HepG2 (cell line): Measurements from ENCODE around the gene ZNF382.
A peak's percentile ranks its signal among the peaks of the same experiment; 100 is the strongest.

Experiments used
- ERF ChIP-seq: IDR thresholded peaks from 2 replicates; pipeline ENCODE4 v1.6.1; 2018; ENCODE audit warnings: missing biosample characterization, missing genetic modification reagents
- SMARCC2 ChIP-seq: fragments of 450-650 bp; IDR thresholded peaks from 2 replicates; pipeline ENCODE4 v1.6.1; 2017; ENCODE audit warnings: antibody characterized with exemption, mild to moderate bottlenecking
- ZNF124 ChIP-seq: sonication (generic); formaldehyde crosslinking; IDR thresholded peaks from 2 replicates; pipeline ENCODE4 v1.4.0; 2020; ENCODE audit warnings: missing genetic modification reagents
- ZNF350 ChIP-seq: sonication (generic); formaldehyde crosslinking; IDR thresholded peaks from 2 replicates; pipeline ENCODE4 v1.4.0; 2020; ENCODE audit warnings: mild to moderate bottlenecking, low read depth, missing genetic modification reagents, borderline replicate concordance
- TF ChIP-seq, protein P1 (sequence below): sonication (generic); formaldehyde crosslinking; IDR thresholded peaks from 2 replicates; pipeline ENCODE4 v1.4.0; 2020; ENCODE audit warnings: missing genetic modification reagents
- TF ChIP-seq, protein P2 (sequence below): sonication (generic); formaldehyde crosslinking; IDR thresholded peaks from 2 replicates; pipeline ENCODE4 v1.4.0; 2020; ENCODE audit warnings: missing genetic modification reagents
- TF ChIP-seq, protein P3 (sequence below): sonication (generic); formaldehyde crosslinking; IDR thresholded peaks from 2 replicates; pipeline ENCODE4 v1.5.0; 2020; ENCODE audit warnings: mild to moderate bottlenecking, missing genetic modification reagents, moderate library complexity

DNA sequence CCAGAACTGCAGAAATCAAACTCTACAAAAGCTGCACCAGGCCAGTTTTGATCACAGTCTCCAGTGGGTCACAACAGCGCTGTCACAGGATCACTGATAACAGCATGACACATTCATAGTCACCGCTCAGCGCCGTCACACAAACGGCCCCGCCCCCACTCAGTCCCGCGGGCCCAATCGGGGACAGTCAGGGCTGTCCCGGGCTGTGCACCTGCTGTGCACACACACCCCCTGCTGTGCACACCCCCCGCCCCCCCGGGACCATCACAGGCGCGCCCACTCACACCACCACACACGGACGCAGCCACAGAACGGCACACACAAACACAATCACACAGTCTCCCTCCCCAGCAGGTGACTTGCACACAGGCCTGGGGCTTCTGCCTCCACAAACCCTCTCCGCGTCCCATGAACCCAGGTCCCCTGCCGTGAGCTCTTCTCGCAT, 435 bp upstream of the ZNF382 start:
- TF ChIP-seq, protein P1, sequence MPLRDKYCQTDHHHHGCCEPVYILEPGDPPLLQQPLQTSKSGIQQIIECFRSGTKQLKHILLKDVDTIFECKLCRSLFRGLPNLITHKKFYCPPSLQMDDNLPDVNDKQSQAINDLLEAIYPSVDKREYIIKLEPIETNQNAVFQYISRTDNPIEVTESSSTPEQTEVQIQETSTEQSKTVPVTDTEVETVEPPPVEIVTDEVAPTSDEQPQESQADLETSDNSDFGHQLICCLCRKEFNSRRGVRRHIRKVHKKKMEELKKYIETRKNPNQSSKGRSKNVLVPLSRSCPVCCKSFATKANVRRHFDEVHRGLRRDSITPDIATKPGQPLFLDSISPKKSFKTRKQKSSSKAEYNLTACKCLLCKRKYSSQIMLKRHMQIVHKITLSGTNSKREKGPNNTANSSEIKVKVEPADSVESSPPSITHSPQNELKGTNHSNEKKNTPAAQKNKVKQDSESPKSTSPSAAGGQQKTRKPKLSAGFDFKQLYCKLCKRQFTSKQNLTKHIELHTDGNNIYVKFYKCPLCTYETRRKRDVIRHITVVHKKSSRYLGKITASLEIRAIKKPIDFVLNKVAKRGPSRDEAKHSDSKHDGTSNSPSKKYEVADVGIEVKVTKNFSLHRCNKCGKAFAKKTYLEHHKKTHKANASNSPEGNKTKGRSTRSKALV, result no peak
- TF ChIP-seq ZNF124 (CRISPR knock-in tag) (no peak), ERF (CRISPR knock-in tag) (no peak; the same call in 1 of the 2 replicates), ZNF350 (CRISPR knock-in tag) (peak; percentile 78; the same call in 1 of the 2 replicates), SMARCC2 (no peak)
- TF ChIP-seq, protein P2, sequence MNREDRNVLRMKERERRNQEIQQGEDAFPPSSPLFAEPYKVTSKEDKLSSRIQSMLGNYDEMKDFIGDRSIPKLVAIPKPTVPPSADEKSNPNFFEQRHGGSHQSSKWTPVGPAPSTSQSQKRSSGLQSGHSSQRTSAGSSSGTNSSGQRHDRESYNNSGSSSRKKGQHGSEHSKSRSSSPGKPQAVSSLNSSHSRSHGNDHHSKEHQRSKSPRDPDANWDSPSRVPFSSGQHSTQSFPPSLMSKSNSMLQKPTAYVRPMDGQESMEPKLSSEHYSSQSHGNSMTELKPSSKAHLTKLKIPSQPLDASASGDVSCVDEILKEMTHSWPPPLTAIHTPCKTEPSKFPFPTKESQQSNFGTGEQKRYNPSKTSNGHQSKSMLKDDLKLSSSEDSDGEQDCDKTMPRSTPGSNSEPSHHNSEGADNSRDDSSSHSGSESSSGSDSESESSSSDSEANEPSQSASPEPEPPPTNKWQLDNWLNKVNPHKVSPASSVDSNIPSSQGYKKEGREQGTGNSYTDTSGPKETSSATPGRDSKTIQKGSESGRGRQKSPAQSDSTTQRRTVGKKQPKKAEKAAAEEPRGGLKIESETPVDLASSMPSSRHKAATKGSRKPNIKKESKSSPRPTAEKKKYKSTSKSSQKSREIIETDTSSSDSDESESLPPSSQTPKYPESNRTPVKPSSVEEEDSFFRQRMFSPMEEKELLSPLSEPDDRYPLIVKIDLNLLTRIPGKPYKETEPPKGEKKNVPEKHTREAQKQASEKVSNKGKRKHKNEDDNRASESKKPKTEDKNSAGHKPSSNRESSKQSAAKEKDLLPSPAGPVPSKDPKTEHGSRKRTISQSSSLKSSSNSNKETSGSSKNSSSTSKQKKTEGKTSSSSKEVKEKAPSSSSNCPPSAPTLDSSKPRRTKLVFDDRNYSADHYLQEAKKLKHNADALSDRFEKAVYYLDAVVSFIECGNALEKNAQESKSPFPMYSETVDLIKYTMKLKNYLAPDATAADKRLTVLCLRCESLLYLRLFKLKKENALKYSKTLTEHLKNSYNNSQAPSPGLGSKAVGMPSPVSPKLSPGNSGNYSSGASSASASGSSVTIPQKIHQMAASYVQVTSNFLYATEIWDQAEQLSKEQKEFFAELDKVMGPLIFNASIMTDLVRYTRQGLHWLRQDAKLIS (CRISPR knock-in tag), result no peak
- TF ChIP-seq, protein P3, sequence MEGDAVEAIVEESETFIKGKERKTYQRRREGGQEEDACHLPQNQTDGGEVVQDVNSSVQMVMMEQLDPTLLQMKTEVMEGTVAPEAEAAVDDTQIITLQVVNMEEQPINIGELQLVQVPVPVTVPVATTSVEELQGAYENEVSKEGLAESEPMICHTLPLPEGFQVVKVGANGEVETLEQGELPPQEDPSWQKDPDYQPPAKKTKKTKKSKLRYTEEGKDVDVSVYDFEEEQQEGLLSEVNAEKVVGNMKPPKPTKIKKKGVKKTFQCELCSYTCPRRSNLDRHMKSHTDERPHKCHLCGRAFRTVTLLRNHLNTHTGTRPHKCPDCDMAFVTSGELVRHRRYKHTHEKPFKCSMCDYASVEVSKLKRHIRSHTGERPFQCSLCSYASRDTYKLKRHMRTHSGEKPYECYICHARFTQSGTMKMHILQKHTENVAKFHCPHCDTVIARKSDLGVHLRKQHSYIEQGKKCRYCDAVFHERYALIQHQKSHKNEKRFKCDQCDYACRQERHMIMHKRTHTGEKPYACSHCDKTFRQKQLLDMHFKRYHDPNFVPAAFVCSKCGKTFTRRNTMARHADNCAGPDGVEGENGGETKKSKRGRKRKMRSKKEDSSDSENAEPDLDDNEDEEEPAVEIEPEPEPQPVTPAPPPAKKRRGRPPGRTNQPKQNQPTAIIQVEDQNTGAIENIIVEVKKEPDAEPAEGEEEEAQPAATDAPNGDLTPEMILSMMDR (CRISPR knock-in tag), result no peak; the same call in none of the 2 replicates
